Psoas muscle (tissue), 8 donors: Measurements from ENCODE around the gene SULT1B1. TPM values are rescaled to one million over a fixed set of nuclear protein-coding genes. Genes with fewer than 3 reads are reported as not detected.

Experiments
- ATAC-seq, 4 donors: fragments of 200-7000 bp; cut with Tn5 transposase; one replicate each; pipeline ENCODE4 v1.9.1; 2020; ENCODE audit warnings: moderate library complexity in 3 of 4, mild to moderate bottlenecking in 2 of 4
- DNase-seq, 2 donors: peaks; one replicate each; pipeline ENCODE4 v3.0.0-alpha.2; 2020
- H3K27ac ChIP-seq: fragments of 200-600 bp; one replicate; pipeline ENCODE4 v1.8.0; 2022
- H3K27me3 ChIP-seq, 3 donors: fragments of 200-600 bp in 1 of 3; one replicate each; pipeline versions ENCODE4 v1.6.1 to v1.8.0; 2013 to 2022; ENCODE audit warnings: low read length in 2 of 3, mild to moderate bottlenecking in 2 of 3, moderate library complexity in 1 of 3; ENCODE audit not compliant: insufficient read depth in 3 of 3
- H3K36me3 ChIP-seq, 2 donors: fragments of 200-600 bp in 1 of 2; one replicate each; pipeline versions ENCODE4 v1.6.1 to v1.8.0; 2013 to 2022; ENCODE audit warnings: low read depth in 1 of 2, mild to moderate bottlenecking in 1 of 2, moderate library complexity in 1 of 2; ENCODE audit not compliant: insufficient read depth in 1 of 2
- H3K4me1 ChIP-seq: fragments of 200-600 bp; one replicate; pipeline ENCODE4 v1.8.0; 2022
- H3K4me3 ChIP-seq: fragments of 200-600 bp; one replicate; pipeline ENCODE4 v1.8.0; 2022; ENCODE audit warnings: mild to moderate bottlenecking
- H3K9me3 ChIP-seq: fragments of 200-600 bp; one replicate; pipeline ENCODE4 v1.8.0; 2022
- CTCF ChIP-seq: fragments of 200-600 bp; IDR thresholded peaks from one replicate; pipeline ENCODE4 v1.8.0; 2022; ENCODE audit warnings: antibody characterized with exemption
- WGBS, 3 donors: extraction: QIAGEN DNeasy Blood & Tissue Kit; methylation state at CpG; one replicate each; pipeline versions ENCODE4 v1.1.6 to v1.1.7; 2013; 5-methylcytosine and 5-hydroxymethylcytosine counted together
- intact Hi-C, 2 donors: fragments of 100-400 bp; cut with DNase I; formaldehyde crosslinking; loops; one replicate each; pipeline versions ENCODE4 v1.11.0 to v1.14.2; 2022
- polyA plus RNA-seq, 3 donors: library from polyadenylated mRNA; stranded (reverse); fragments of 200-250 nt; gene quantifications; one replicate each; pipeline ENCODE4 v1.2.3, GENCODE V29; 2013
- total RNA-seq, 4 donors: library from RNA; stranded (reverse); fragmentation: NEBNext Ultra II Directional in 2 of 4; extraction: Animal tissue kit (Norgen Biotek cat#: 25700) in 2 of 4; gene quantifications; one replicate each; pipeline versions ENCODE4 v1.2.1 to v1.2.4, GENCODE V29; 2021 to 2023
- donor health status: healthy with polysubstance abuse.
- donor health status: DM: no; HTN: no; CAD: no; lungs with moderate emphysema.
- donor health status: Bipolar disorder and iron deficiency.
- donor health status: healthy.
- donor health status: DM: yes; HTN: yes; CAD: no.
- donor health status: DM: no; HTN: no; CAD: no.
- donor health status: DM: no; HTN: no; CAD: no.
- donor health status: DM: yes; HTN: yes; CAD: no.

The SULT1B1 gene
- total and polyA plus RNA-seq, 7 donors = 0.03 to 0.74 (median 0.24) TPM

GRCh38 chr4:69738872-69739271, 21.5 kb downstream of the SULT1B1 start:
- intact Hi-C loops = no loop called here

GRCh38 chr4:69735119-69735518, 25.3 kb downstream of the SULT1B1 start:
- WGBS, 3 donors = 84 to 95% (median 94%) methylated on average over 4 of the region's 4 CpGs
- ATAC-seq (no peak), DNase-seq (no peak)
- Histone ChIP-seq H3K27me3 (no peaks in the 10 kb centered on the region), H3K4me3 (no peak overlapping the region), H3K36me3 (no peaks in the 10 kb centered on the region), H3K9me3 (no peaks in the 10 kb centered on the region), H3K4me1 (no peaks in the 10 kb centered on the region), H3K27ac (no peak overlapping the region)
- intact Hi-C loops = no loop called here
- TF ChIP-seq CTCF = no peak

More at GRCh38 chr4:69738872-69739271, 21.5 kb downstream of the SULT1B1 start:
- WGBS, 3 donors = 17 to 54% (median 18%) methylated on average over 1 of the region's 1 CpG
- no peak for ATAC-seq
- no peak for TF ChIP-seq CTCF
- peak in 1 of 2 donors; percentile 35 for DNase-seq
- Histone ChIP-seq H3K27me3 (no peaks in the 10 kb centered on the region), H3K27ac (no peak overlapping the region), H3K4me1 (no peaks in the 10 kb centered on the region), H3K36me3 (no peaks in the 10 kb centered on the region), H3K4me3 (no peak overlapping the region), H3K9me3 (no peaks in the 10 kb centered on the region)

- intact Hi-C loops = no loop called here
- ATAC-seq = no peak
- no peaks in the 10 kb centered on the region for H3K27me3 ChIP-seq
- no peaks in the 10 kb centered on the region for H3K4me1 ChIP-seq
- no peak overlapping the region for H3K27ac ChIP-seq
- H3K36me3 ChIP-seq = no peaks in the 10 kb centered on the region
- WGBS, 3 donors = 0 to 14% (median 6%) methylated on average over 1 of the region's 1 CpG
- no peak overlapping the region for H3K4me3 ChIP-seq
- H3K9me3 ChIP-seq = no peaks in the 10 kb centered on the region
- TF ChIP-seq CTCF = no peak
- DNase-seq = no peak
Measured at GRCh38 chr4:69731847-69732246, 28.6 kb downstream of the SULT1B1 start.

GRCh38 chr4:69731241-69731640, 29.2 kb downstream of the SULT1B1 start:
- H3K9me3 ChIP-seq = no peaks in the 10 kb centered on the region
- no peak for TF ChIP-seq CTCF
- H3K36me3 ChIP-seq = no peaks in the 10 kb centered on the region
- no peaks in the 10 kb centered on the region for H3K27me3 ChIP-seq
- intact Hi-C loops = no loop called here
- no peak overlapping the region for H3K4me3 ChIP-seq
- no peak for ATAC-seq
- no peak overlapping the region for H3K27ac ChIP-seq
- no peaks in the 10 kb centered on the region for H3K4me1 ChIP-seq
- no peak for DNase-seq
- WGBS, 3 donors = 19 to 23% (median 19%) methylated on average over 1 of the region's 1 CpG

- TF ChIP-seq CTCF = no peak
- intact Hi-C loops = no loop called here
- Histone ChIP-seq H3K4me3 (no peak overlapping the region), H3K27ac (no peak overlapping the region), H3K36me3 (no peaks in the 10 kb centered on the region), H3K9me3 (no peaks in the 10 kb centered on the region), H3K4me1 (no peaks in the 10 kb centered on the region), H3K27me3 (no peaks in the 10 kb centered on the region)
- ATAC-seq = no peak
- DNase-seq = no peak
Measured at GRCh38 chr4:69730002-69730401, 30.4 kb downstream of the SULT1B1 start.
